T-helper 1 cell (primary cell): ENCODE results near the gene DAAM1.

Source experiments
- DNase-seq, 5 donors: peaks; one replicate each; pipeline ENCODE4 v3.0.0-alpha.2; 2012 to 2020

DAAM1 gene

GRCh38 chr14:59317346-59317745, 128.9 kb downstream of the DAAM1 start:
- no peak for DNase-seq

GRCh38 chr14:59317798-59318505, 129.5 kb downstream of the DAAM1 start:
- DNase-seq, result no peak

- no peak for DNase-seq
Measured at GRCh38 chr14:59318908-59319307, 130.4 kb downstream of the DAAM1 start.

- no peak for DNase-seq
Measured at GRCh38 chr14:59320361-59320760, 131.9 kb downstream of the DAAM1 start.

GRCh38 chr14:59320763-59321625, 132.5 kb downstream of the DAAM1 start:
- DNase-seq, result peak in 1 of 5 donors; percentile 2

- no peak for DNase-seq
Measured at GRCh38 chr14:59321626-59321949, 133.1 kb downstream of the DAAM1 start.

GRCh38 chr14:59325906-59326305, 137.4 kb downstream of the DAAM1 start:
- no peak for DNase-seq

- no peak for DNase-seq
Measured at GRCh38 chr14:59328454-59328853, 140.0 kb downstream of the DAAM1 start.

GRCh38 chr14:59330455-59330854, 142.0 kb downstream of the DAAM1 start:
- DNase-seq, result no peak

- DNase-seq, result no peak
Measured at GRCh38 chr14:59331217-59331616, 142.8 kb downstream of the DAAM1 start.

- no peak for DNase-seq
Measured at GRCh38 chr14:59332727-59333126, 144.3 kb downstream of the DAAM1 start.

GRCh38 chr14:59333235-59333634, 144.8 kb downstream of the DAAM1 start:
- DNase-seq, result no peak

- DNase-seq, result no peak
Measured at GRCh38 chr14:59333668-59334067, 145.2 kb downstream of the DAAM1 start.

- DNase-seq, result no peak
Measured at GRCh38 chr14:59334253-59334652, 145.8 kb downstream of the DAAM1 start.

GRCh38 chr14:59336098-59336497, 147.6 kb downstream of the DAAM1 start:
- DNase-seq, result no peak

- no peak for DNase-seq
Measured at GRCh38 chr14:59336706-59337105, 148.2 kb downstream of the DAAM1 start.

- no peak for DNase-seq
Measured at GRCh38 chr14:59337141-59337611, 148.7 kb downstream of the DAAM1 start.

GRCh38 chr14:59338761-59339160, 150.3 kb downstream of the DAAM1 start:
- no peak for DNase-seq

GRCh38 chr14:59339524-59340330, 151.3 kb downstream of the DAAM1 start:
- no peak for DNase-seq

GRCh38 chr14:59341858-59342477, 153.5 kb downstream of the DAAM1 start:
- DNase-seq, result no peak

- DNase-seq, result no peak
Measured at GRCh38 chr14:59342516-59343484, 154.3 kb downstream of the DAAM1 start.

- DNase-seq, result no peak
Measured at GRCh38 chr14:59343585-59343984, 155.1 kb downstream of the DAAM1 start.
